Measurements from ENCODE around the gene RNU1-3.
"Not testable (repeated sequence)": the region's sequence is repeated elsewhere in the genome, so short reads cannot be mapped to it uniquely, and the experiment has no call there.

RNU1-3 gene

GRCh38 chr1:16651560-16651959 is 15.2 kb downstream of the RNU1-3 start:
- not testable (repeated sequence) for FAIRE-seq

GRCh38 chr1:16649960-16650359 is 16.8 kb downstream of the RNU1-3 start:
- FAIRE-seq: not testable (repeated sequence)

GRCh38 chr1:16649390-16649789 is 17.4 kb downstream of the RNU1-3 start:
- not testable (repeated sequence) for FAIRE-seq

- FAIRE-seq: not testable (repeated sequence)
These were observed 18.0 kb downstream of the RNU1-3 start for GRCh38 chr1:16648756-16649155.

- not testable (repeated sequence) for FAIRE-seq
These were observed 18.5 kb downstream of the RNU1-3 start for GRCh38 chr1:16648250-16648649.

GRCh38 chr1:16647179-16648176 is 19.3 kb downstream of the RNU1-3 start:
- FAIRE-seq: not testable (repeated sequence)

GRCh38 chr1:16646716-16647115 is 20.0 kb downstream of the RNU1-3 start:
- not testable (repeated sequence) for FAIRE-seq

GRCh38 chr1:16646061-16646664 is 20.6 kb downstream of the RNU1-3 start:
- not testable (repeated sequence) for FAIRE-seq

GRCh38 chr1:16645271-16646060 is 21.3 kb downstream of the RNU1-3 start:
- not testable (repeated sequence) for FAIRE-seq

GRCh38 chr1:16644482-16645270 is 22.1 kb downstream of the RNU1-3 start:
- not testable (repeated sequence) for FAIRE-seq

- FAIRE-seq: no peak
These were observed 22.6 kb downstream of the RNU1-3 start for GRCh38 chr1:16644193-16644481.

GRCh38 chr1:16643476-16644192 is 23.1 kb downstream of the RNU1-3 start:
- FAIRE-seq: not testable (repeated sequence)

- FAIRE-seq: not testable (repeated sequence)
These were observed 23.7 kb downstream of the RNU1-3 start for GRCh38 chr1:16643001-16643411.

GRCh38 chr1:16642025-16642966 is 24.5 kb downstream of the RNU1-3 start:
- not testable (repeated sequence) for FAIRE-seq

GRCh38 chr1:16641159-16641975 is 25.4 kb downstream of the RNU1-3 start:
- FAIRE-seq: not testable (repeated sequence)

GRCh38 chr1:16639091-16640031 is 27.4 kb downstream of the RNU1-3 start:
- not testable (repeated sequence) for FAIRE-seq

- not testable (repeated sequence) for FAIRE-seq
These were observed 28.6 kb downstream of the RNU1-3 start for GRCh38 chr1:16637941-16638778.

Measured in colon (tissue), 2 donors.